GM10266 (cell line): ENCODE measurements around the gene GRM7.

ENCODE experiments used
- DNase-seq: peaks from one replicate; pipeline ENCODE4 v3.0.0; 2012; ENCODE audit errors: extremely low spot score
- TF ChIP-seq, protein P1 (sequence below): IDR thresholded peaks from 2 replicates; pipeline ENCODE4 v1.5.1; 2012; ENCODE audit warnings: mild to moderate bottlenecking, low read depth; ENCODE audit not compliant: control insufficient read depth, insufficient read depth; ENCODE audit errors: missing control alignments

The GRM7 gene

GRCh38 chr3:7423995-7424394 is 563.1 kb downstream of the GRM7 start:
- TF ChIP-seq, protein P1, sequence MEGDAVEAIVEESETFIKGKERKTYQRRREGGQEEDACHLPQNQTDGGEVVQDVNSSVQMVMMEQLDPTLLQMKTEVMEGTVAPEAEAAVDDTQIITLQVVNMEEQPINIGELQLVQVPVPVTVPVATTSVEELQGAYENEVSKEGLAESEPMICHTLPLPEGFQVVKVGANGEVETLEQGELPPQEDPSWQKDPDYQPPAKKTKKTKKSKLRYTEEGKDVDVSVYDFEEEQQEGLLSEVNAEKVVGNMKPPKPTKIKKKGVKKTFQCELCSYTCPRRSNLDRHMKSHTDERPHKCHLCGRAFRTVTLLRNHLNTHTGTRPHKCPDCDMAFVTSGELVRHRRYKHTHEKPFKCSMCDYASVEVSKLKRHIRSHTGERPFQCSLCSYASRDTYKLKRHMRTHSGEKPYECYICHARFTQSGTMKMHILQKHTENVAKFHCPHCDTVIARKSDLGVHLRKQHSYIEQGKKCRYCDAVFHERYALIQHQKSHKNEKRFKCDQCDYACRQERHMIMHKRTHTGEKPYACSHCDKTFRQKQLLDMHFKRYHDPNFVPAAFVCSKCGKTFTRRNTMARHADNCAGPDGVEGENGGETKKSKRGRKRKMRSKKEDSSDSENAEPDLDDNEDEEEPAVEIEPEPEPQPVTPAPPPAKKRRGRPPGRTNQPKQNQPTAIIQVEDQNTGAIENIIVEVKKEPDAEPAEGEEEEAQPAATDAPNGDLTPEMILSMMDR: no peak
- no peak for DNase-seq

DNA sequence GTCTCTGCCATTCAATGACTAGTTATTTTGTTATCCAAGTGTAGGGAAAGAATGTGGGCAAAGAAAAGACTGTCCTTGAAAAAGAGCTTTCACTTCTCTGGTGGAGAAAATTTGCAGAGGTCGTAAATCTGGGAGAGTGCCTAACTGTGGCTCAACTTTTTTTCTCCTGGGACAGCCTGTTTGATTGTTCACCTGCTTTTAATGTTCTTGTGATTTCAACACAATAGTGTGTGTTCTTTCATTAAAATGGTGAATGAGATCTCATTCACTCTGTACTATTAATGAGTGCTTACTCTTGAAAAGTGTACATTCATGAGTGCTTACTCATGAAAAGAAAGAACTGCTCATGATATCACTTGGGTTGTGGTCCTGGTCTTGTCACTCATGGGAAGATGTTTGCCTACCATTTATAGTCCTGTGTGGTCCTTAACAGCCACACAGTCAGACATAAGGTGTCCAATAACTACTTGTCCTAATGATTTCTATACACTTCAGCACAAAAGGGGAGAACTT is 567.3 kb downstream of the GRM7 start:
- TF ChIP-seq, protein P1: no peak
- no peak for DNase-seq

DNA sequence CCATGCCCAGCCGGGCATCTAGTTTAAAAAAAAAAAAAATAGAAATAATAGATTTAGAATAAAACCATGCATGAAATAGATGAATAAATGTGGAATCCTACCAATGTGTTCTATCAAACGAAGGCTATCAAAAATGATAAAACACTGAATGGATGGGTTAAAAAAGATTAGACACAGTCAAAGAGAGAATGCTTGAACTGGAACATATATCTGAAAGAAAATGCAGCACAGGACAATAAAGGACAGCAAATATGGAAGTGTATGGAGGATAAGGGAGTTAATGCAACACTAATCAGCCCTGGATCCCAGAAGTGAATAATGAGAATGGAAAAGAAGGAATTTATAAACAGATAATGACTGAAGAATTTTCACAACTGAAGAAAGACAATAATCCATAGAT is 571.7 kb downstream of the GRM7 start:
- no peak for DNase-seq
- TF ChIP-seq, protein P1: no peak

- TF ChIP-seq, protein P1: no peak
- no peak for DNase-seq
Observed at GRCh38 chr3:7433073-7433472, 572.2 kb downstream of the GRM7 start.

DNA sequence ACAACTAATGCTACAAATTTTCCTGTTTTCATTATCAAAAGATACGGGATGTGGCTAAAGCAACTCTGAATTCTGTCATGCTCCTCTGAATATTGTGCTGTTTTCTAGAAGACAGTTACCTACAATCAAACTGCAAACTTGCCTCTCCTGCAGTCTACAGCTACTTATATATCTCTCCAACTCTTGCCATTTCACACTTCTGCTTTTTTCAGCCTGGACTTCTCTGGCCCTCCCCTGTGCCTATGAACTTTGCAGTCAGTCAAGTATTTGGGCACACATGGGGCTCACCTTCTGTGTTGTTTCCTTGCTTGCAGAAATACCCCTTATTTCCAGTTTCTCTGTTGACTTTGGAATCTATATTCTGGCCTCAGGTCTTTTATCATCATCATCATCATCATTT is 575.6 kb downstream of the GRM7 start:
- DNase-seq: no peak
- TF ChIP-seq, protein P1: no peak

- TF ChIP-seq, protein P1: no peak
- no peak for DNase-seq
Observed at GRCh38 chr3:7437231-7437630, 576.3 kb downstream of the GRM7 start.

- DNase-seq: no peak
- TF ChIP-seq, protein P1: no peak
Observed at GRCh38 chr3:7439101-7439680, 578.3 kb downstream of the GRM7 start.
